ENCODE measurements around the gene LAGE3. TPM values are rescaled to one million over a fixed set of nuclear protein-coding genes. Genes with fewer than 3 reads are reported as not detected.

The LAGE3 gene
- total and polyA plus RNA-seq, 2 of the 13 experiments (the other 11 are each of a cell fraction or from before 2014, with no cell fraction given): 7.6 to 12.7 TPM

DNA sequence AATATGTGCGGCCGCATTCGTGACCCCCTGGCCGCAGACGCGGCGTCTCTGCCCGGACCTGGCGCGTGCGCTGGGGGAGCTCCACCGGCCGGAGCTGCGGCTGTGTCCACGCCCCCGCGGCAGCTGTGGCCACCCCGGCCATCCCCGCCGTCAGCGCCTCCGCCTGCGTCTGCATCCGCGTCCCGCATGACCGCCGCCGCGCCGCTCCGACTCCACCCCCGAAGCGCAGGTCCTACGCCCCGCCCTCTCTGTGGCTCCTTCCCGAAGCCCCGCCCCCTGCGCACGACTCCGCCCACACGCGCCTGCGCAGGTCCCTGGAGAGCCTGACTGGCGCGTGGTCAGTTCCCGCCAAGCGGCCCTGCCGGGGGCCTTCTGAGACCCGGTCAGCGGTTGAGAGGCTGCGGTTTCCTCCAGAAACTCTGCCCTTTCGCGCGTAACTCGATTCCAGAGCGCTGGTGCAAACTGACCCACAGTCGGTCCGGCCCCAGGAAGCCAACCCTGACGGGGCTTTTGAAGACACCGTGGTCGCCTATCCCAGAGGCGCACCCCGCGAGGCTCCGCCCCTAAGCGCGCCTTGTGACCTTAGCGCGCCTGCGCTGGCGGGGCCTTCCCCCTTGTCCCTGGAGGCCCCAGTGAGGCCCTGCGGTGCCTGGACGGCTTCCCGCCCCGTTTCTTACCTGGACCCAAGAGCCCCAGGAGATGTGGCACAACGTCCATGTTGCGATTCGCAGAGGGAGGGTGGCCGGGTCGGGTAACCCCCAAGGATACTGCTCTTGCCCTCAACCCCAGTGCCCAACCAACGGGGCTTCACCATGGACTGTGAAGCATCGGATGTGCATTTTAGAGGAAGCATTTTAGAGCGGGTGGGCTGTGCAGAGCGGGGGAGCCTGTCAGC is at the start of gene LAGE3 (continued):
- TF ChIP-seq, protein P1, sequence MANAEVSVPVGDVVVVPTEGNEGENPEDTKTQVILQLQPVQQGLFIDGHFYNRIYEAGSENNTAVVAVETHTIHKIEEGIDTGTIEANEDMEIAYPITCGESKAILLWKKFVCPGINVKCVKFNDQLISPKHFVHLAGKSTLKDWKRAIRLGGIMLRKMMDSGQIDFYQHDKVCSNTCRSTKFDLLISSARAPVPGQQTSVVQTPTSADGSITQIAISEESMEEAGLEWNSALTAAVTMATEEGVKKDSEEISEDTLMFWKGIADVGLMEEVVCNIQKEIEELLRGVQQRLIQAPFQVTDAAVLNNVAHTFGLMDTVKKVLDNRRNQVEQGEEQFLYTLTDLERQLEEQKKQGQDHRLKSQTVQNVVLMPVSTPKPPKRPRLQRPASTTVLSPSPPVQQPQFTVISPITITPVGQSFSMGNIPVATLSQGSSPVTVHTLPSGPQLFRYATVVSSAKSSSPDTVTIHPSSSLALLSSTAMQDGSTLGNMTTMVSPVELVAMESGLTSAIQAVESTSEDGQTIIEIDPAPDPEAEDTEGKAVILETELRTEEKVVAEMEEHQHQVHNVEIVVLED (CRISPR knock-in tag; IDR thresholded peaks at IDR 0.05; ENCODE audit: borderline replicate concordance): peak; percentile 59; the same call in 1 of the 2 replicates
- TF ChIP-seq SAFB2 (CRISPR knock-in tag; IDR thresholded peaks at IDR 0.05; ENCODE audit: borderline replicate concordance, low read depth): 0 out of 2 replicates have a peak, but pooled peaks have one; percentile 53
- no peak for TF ChIP-seq SATB2 (CRISPR knock-in tag; IDR thresholded peaks at IDR 0.05)
- no peak for TF ChIP-seq JDP2 (CRISPR knock-in tag; IDR thresholded peaks at IDR 0.05; ENCODE audit: borderline replicate concordance)
- 0 out of 4 replicates have a peak, but pooled peaks of 1 of the 2 experiments have one; percentile 17 for TF ChIP-seq POLR2A (IDR thresholded peaks at IDR 0.05; ENCODE audit: insufficient read depth in 1 of 2, low read depth in 2 of 2, low read length in 2 of 2)
- TF ChIP-seq, protein P2, sequence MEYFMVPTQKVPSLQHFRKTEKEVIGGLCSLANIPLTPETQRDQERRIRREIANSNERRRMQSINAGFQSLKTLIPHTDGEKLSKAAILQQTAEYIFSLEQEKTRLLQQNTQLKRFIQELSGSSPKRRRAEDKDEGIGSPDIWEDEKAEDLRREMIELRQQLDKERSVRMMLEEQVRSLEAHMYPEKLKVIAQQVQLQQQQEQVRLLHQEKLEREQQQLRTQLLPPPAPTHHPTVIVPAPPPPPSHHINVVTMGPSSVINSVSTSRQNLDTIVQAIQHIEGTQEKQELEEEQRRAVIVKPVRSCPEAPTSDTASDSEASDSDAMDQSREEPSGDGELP (IDR thresholded peaks at IDR 0.05; ENCODE audit: borderline replicate concordance, low read depth): peak; percentile 36; the same call in 1 of the 2 replicates
- TF ChIP-seq, protein P3, sequence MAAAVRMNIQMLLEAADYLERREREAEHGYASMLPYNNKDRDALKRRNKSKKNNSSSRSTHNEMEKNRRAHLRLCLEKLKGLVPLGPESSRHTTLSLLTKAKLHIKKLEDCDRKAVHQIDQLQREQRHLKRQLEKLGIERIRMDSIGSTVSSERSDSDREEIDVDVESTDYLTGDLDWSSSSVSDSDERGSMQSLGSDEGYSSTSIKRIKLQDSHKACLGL (CRISPR knock-in tag; IDR thresholded peaks at IDR 0.05): no peak
- TF ChIP-seq, protein P4, sequence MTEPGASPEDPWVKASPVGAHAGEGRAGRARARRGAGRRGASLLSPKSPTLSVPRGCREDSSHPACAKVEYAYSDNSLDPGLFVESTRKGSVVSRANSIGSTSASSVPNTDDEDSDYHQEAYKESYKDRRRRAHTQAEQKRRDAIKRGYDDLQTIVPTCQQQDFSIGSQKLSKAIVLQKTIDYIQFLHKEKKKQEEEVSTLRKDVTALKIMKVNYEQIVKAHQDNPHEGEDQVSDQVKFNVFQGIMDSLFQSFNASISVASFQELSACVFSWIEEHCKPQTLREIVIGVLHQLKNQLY (CRISPR knock-in tag; IDR thresholded peaks at IDR 0.05): peak; percentile 48; the same call in 1 of the 2 replicates
- TF ChIP-seq ARID2 (CRISPR knock-in tag; IDR thresholded peaks at IDR 0.05; ENCODE audit: borderline replicate concordance): no peak
- TF ChIP-seq, protein P5, sequence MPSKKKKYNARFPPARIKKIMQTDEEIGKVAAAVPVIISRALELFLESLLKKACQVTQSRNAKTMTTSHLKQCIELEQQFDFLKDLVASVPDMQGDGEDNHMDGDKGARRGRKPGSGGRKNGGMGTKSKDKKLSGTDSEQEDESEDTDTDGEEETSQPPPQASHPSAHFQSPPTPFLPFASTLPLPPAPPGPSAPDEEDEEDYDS (CRISPR knock-in tag; IDR thresholded peaks at IDR 0.05): peak; percentile 47; the same call in 1 of the 2 replicates
- no peak for TF ChIP-seq KAT2B (IDR thresholded peaks at IDR 0.05; ENCODE audit: borderline replicate concordance, low read depth, low read length)
- TF ChIP-seq, protein P6, sequence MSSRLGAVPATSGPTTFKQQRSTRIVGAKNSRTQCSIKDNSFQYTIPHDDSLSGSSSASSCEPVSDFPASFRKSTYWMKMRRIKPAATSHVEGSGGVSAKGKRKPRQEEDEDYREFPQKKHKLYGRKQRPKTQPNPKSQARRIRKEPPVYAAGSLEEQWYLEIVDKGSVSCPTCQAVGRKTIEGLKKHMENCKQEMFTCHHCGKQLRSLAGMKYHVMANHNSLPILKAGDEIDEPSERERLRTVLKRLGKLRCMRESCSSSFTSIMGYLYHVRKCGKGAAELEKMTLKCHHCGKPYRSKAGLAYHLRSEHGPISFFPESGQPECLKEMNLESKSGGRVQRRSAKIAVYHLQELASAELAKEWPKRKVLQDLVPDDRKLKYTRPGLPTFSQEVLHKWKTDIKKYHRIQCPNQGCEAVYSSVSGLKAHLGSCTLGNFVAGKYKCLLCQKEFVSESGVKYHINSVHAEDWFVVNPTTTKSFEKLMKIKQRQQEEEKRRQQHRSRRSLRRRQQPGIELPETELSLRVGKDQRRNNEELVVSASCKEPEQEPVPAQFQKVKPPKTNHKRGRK (CRISPR knock-in tag; IDR thresholded peaks at IDR 0.05): no peak
- TF ChIP-seq, protein P7, sequence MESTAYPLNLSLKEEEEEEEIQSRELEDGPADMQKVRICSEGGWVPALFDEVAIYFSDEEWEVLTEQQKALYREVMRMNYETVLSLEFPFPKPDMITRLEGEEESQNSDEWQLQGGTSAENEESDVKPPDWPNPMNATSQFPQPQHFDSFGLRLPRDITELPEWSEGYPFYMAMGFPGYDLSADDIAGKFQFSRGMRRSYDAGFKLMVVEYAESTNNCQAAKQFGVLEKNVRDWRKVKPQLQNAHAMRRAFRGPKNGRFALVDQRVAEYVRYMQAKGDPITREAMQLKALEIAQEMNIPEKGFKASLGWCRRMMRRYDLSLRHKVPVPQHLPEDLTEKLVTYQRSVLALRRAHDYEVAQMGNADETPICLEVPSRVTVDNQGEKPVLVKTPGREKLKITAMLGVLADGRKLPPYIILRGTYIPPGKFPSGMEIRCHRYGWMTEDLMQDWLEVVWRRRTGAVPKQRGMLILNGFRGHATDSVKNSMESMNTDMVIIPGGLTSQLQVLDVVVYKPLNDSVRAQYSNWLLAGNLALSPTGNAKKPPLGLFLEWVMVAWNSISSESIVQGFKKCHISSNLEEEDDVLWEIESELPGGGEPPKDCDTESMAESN (CRISPR knock-in tag; conservative IDR thresholded peaks at IDR 0.05): 0 out of 2 replicates have a peak, but pooled peaks have one; percentile 16
- no peak for TF ChIP-seq HDAC6 (IDR thresholded peaks at IDR 0.05; ENCODE audit: low read depth, low read length)
- no peak for TF ChIP-seq ZNF839 (CRISPR knock-in tag; IDR thresholded peaks at IDR 0.05; ENCODE audit: borderline replicate concordance)
- TF ChIP-seq, protein P8, sequence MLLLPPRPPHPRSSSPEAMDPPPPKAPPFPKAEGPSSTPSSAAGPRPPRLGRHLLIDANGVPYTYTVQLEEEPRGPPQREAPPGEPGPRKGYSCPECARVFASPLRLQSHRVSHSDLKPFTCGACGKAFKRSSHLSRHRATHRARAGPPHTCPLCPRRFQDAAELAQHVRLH (CRISPR knock-in tag; IDR thresholded peaks at IDR 0.05; ENCODE audit: borderline replicate concordance, low read depth): peak; percentile 53; the same call in 1 of the 2 replicates
- TF ChIP-seq MYC (CRISPR knock-in tag; IDR thresholded peaks at IDR 0.05; ENCODE audit: borderline replicate concordance): peak; percentile 62; the same call in 1 of the 2 replicates
- TF ChIP-seq AGO1 (IDR thresholded peaks at IDR 0.05; ENCODE audit: low read depth, low read length, poor library complexity, severe bottlenecking): peak; percentile 96
